GM19099 (cell line): ENCODE data around the gene CRELD1.

ENCODE experiments used
- POLR2A ChIP-seq: IDR thresholded peaks from 3 replicates; pipeline ENCODE4 v1.6.1; 2011; ENCODE audit warnings: low read depth; ENCODE audit not compliant: insufficient read length; ENCODE audit errors: extremely low read depth

Gene CRELD1

GRCh38 chr3:9901967-9902366 lies 31.7 kb upstream of the CRELD1 start:
- TF ChIP-seq POLR2A = no peak

GRCh38 chr3:9902372-9903237 lies 31.0 kb upstream of the CRELD1 start, which contains the start of gene IL17RE:
IL17RE (plus strand) TSS chr3:9902848; CDS start chr3:9902933, 85 bp downstream.
- TF ChIP-seq POLR2A = no peak

- TF ChIP-seq POLR2A = no peak
These were observed 30.4 kb upstream of the CRELD1 start for GRCh38 chr3:9903238-9903624.

GRCh38 chr3:9903904-9904303 lies 29.7 kb upstream of the CRELD1 start:
- TF ChIP-seq POLR2A = no peak

- TF ChIP-seq POLR2A = no peak
These were observed 27.2 kb upstream of the CRELD1 start for GRCh38 chr3:9906480-9906879.

- no peak for TF ChIP-seq POLR2A
These were observed 25.3 kb upstream of the CRELD1 start for GRCh38 chr3:9908286-9908685.

GRCh38 chr3:9909221-9910013 lies 24.2 kb upstream of the CRELD1 start:
- TF ChIP-seq POLR2A = no peak

- no peak for TF ChIP-seq POLR2A
These were observed 21.8 kb upstream of the CRELD1 start for GRCh38 chr3:9911863-9912262.

GRCh38 chr3:9912294-9912935 lies 21.2 kb upstream of the CRELD1 start:
- no peak for TF ChIP-seq POLR2A

- no peak for TF ChIP-seq POLR2A
These were observed 20.0 kb upstream of the CRELD1 start for GRCh38 chr3:9913601-9914000.

- TF ChIP-seq POLR2A = no peak
These were observed 19.6 kb upstream of the CRELD1 start for GRCh38 chr3:9914011-9914410.

- no peak for TF ChIP-seq POLR2A
These were observed 18.9 kb upstream of the CRELD1 start for GRCh38 chr3:9914559-9915253.

GRCh38 chr3:9915254-9916141 lies 18.1 kb upstream of the CRELD1 start:
- no peak for TF ChIP-seq POLR2A

- TF ChIP-seq POLR2A = no peak
These were observed 17.3 kb upstream of the CRELD1 start for GRCh38 chr3:9916346-9916733.
